ENCODE data around the gene CDC6.
A peak's percentile ranks its signal among the peaks of the same experiment; 100 is the strongest.

The CDC6 gene

GRCh38 chr17:40323391-40324381 is 36.0 kb downstream of the CDC6 start:
- DNase-seq (ENCODE audit: low spot score): no peak

- no peak for DNase-seq (ENCODE audit: low spot score)
Measured at GRCh38 chr17:40325156-40326013, 37.7 kb downstream of the CDC6 start.

- DNase-seq (ENCODE audit: low spot score): no peak
Measured at GRCh38 chr17:40326014-40326831, 38.5 kb downstream of the CDC6 start.

- no peak for DNase-seq (ENCODE audit: low spot score)
Measured at GRCh38 chr17:40326832-40327199, 39.1 kb downstream of the CDC6 start.

GRCh38 chr17:40327244-40327729 is 39.6 kb downstream of the CDC6 start:
- no peak for DNase-seq (ENCODE audit: low spot score)

- DNase-seq (ENCODE audit: low spot score): no peak
Measured at GRCh38 chr17:40327735-40328385, 40.2 kb downstream of the CDC6 start.

GRCh38 chr17:40328386-40328766 is 40.7 kb downstream of the CDC6 start:
- no peak for DNase-seq (ENCODE audit: low spot score)

DNA sequence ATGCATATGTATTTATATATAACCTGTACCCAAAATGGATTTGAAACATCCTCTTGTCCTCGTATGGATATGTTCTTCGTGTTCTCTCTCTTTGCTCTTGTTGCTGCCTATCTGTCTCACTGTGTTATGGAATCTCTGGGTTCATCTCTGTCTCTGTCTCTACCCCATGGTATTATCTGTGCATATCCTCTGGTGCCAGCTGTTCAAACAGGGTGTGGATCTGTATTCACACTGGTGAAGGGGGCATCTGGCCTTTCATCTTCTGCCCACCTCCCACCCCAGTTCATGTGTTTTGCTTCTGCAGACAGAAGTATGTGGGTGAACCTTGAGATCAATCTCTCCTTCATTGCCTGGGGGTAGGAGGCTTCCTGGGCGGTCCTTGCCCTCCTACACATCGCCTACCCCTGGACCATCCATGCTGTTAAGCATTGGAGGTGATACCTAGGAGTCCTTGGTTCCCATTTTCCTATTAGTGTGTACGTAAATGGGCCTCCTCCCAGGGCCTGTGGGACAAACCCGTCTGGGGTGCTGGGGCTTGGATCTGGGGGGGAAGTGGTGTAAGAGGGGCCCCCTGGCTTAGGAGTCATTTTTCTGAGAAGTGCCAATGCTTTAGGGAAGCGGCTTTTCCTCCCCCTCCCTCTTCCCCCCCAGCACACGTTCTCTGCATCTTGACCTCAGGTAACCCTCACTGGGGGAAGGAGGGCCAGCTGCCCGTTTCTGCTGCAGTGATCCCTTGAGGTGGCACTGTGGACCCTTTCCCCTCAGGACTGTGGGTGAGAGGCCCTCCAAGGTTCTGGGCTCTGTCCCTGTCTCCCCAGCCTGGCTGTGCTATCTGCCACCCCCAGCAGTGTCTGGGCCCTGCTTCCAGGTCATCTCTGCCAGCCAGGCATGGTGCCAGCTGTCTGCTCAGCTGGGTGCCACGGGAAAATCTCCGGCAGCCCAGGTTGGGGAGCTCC is 42.4 kb downstream of the CDC6 start:
- no peak for DNase-seq (ENCODE audit: low spot score)

- DNase-seq (ENCODE audit: low spot score): no peak
Measured at GRCh38 chr17:40330850-40331470, 43.3 kb downstream of the CDC6 start.

GRCh38 chr17:40331743-40332641 is 44.3 kb downstream of the CDC6 start:
- DNase-seq (ENCODE audit: low spot score): peak; percentile 73

GRCh38 chr17:40333781-40334448 is 46.2 kb downstream of the CDC6 start:
- no peak for DNase-seq (ENCODE audit: low spot score)

- no peak for DNase-seq (ENCODE audit: low spot score)
Measured at GRCh38 chr17:40335620-40336019, 47.9 kb downstream of the CDC6 start.

GRCh38 chr17:40337351-40337750 is 49.7 kb downstream of the CDC6 start:
- no peak for DNase-seq (ENCODE audit: low spot score)

DNA sequence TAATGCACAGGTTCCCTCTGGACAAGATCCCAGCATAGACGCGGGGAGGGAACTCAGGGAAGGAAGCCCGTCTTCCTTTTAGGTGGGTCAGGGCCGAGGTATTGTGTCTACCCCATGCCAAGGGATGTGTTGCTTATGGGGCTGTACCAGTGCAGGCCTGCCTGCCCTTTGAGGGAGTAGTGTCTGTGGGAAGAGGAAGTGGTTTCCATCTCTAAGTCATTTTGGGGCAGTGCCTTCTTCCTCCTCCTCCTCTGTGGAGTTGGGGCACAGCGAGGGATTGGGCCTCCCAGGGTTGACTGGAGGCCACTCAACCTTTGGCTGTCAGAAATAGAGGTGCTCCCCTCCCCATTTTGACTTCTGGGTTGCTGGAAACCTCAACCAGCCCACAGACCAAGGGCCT is 50.4 kb downstream of the CDC6 start:
- no peak for DNase-seq (ENCODE audit: low spot score)

- DNase-seq (ENCODE audit: low spot score): no peak
Measured at GRCh38 chr17:40338941-40339649, 51.4 kb downstream of the CDC6 start.

- no peak for DNase-seq (ENCODE audit: low spot score)
Measured at GRCh38 chr17:40340327-40340726, 52.6 kb downstream of the CDC6 start.
